Kidney glomerular epithelial cell (primary cell): ENCODE data around the gene MAPK8IP2.
"Not testable (repeated sequence)": the region's sequence is repeated elsewhere in the genome, so short reads cannot be mapped to it uniquely, and the experiment has no call there.

Experiments used
- DNase-seq: peaks from one replicate; lab custom pipeline; 2025; lab: John Stamatoyannopoulos, UW

MAPK8IP2 gene

DNA sequence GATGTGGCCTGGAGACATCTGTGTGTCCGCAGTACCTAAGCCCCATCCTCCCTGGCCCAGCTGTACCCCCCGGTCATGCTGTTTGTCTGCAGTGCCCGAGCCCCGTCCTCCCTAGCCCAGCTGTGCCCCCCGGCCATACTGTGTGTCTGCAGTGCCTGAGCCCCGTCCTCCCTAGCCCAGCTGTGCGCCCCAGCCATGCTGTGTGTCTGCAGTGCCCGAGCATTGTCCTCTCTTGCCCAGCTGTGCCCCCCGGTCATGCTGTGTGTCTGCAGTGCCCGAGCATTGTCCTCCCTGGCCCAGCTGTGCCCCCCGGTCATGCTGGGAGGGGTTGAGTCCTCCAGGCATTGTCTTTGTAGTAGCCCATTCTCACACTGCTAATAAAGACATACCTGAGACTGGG lies 35.0 kb downstream of the MAPK8IP2 start:
- no peak for DNase-seq

DNA sequence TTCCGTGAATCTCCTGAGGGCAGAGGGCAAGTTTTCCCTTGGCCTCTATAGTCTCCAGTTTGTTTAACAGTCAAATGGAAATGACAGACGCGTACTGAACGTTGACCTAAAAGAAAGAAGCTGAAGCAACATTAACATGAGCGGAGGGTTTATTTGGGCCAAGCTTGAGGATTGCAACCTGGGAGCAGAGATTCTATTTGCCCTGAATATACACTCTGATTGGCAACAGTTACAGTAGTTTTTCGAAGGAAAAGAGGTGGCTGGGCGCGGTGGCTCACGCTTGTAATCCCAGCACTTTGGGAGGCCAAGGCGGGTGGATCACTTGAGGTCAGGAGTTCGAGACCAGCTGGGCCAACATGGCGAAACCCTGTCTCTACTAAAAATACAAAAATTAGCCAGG lies 39.7 kb downstream of the MAPK8IP2 start:
- not testable (repeated sequence) for DNase-seq

DNA sequence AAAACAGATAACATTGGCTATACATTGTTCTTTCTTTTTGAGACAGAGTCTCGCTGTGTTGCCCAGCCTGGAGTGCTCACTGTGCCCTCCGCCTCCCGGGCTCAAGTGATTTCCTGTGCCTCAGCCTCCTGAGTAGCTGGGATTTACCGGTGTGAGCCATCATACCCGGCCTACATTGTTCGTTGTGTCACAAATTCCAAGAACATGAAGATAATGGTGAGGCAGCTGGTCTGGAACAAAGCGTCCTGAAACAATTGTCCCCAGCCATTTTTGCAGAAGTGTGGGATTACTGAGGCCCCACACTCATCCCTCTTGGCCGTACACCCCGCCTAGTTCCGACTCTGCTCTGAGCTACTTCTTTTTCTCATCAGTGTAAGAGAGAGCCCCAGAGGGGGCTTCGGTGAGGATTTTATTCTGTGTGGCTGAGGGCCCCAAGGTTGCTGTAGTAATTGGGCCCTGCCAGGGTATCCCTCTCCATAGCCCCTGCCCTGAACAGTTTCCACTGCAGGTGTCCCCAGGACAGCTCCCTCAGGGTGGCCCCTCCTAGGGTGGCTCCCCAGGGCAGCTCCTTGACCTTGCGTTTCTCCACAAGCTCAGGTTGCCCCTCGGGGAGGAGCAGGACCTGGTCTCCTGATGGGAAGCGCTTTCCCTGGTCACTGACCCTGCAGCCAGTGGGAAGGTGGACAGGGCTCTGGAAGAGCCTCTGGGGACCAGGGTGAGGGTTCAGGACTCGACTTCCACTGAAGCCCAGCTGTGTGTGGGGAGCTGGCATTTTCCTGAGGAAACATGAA lies 40.5 kb downstream of the MAPK8IP2 start:
- DNase-seq, result no peak

DNA sequence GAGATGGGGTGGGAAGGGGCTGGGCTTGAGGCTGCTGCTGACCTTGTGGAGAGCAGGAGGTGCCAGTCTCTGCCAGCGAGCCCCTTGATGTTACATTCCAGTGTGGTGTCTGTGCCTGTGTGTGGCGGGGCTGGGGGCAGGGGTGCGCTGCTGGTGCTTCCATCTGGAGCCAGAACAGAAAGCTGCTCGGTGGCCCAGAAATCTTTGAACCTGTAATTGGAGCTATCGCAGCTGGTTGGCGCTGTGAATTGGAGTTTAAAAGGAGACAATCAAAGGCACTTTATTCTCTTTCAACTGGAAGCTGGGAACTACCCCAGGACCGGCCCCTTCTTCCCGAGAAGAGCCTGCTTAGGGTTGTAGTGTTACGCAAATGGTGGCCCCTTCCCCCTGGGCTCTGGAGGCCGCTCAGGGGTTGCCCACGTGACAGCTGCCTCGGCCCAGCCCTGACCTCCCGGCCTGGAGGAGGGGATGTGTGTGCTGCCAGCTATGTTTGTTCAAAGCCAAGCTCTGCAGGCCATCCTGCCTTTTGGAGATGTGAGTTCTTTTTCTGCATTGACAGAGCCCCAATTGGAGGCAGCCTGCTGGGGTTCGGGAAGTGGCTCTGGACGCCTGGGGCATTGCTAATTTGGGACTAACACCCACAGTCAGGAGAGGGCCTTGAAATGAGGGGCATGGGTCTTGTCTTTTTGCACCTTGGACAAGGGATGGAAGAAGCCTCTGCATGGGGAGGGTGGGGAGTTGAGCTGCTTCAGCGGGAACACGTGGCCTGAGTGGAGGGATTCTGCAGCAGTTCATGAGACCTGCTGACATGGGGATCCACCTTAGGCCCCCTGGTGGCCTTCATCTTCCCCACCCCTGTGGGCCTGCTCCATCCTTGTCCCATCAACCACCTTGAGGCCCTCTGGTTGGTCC lies 41.4 kb downstream of the MAPK8IP2 start:
- no peak for DNase-seq

DNA sequence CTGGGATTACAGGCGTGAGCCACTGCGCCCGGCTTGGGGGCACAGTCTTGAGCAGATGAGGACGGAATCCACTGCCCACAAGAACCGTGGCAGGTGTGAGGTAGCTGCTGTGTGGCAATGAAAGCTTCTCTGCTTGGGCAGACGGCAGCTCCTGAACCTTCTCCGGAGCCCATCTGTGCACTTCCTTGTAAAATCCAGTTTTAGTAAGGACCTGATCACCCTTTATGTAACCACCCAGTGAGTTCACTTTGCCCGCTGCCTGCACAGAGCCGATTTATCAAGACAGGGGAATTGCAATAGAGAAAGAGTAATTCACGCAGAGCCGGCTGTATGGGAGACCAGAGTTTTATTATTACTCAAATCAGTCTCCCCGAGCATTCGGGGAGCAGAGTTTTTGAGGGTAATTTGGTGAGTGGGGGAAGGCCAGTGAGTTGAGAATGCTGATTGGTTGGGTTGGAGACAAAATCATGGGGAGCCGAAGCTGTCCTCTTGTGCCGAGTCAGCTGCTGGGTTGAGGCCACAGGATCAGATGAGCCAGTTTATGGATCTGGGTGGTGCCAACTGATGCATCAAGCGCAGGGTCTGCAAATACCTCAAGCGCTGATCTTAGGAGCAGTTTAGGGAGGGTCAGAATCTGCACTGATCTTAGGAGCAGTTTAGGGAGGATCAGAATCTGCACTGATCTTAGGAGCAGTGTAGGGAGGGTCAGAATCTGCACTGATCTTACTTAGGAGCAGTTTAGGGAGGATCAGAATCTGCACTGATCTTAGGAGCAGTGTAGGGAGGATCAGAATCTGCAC lies 42.6 kb downstream of the MAPK8IP2 start:
- DNase-seq, result not testable (repeated sequence)

DNA sequence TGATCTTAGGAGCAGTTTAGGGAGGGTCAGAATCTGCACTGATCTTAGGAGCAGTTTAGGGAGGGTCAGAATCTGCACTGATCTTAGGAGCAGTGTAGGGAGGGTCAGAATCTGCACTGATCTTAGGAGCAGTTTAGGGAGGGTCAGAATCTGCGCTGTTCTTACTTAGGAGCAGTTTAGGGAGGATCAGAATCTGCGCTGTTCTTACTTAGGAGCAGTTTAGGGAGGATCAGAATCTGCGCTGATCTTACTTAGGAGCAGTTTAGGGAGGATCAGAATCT lies 43.2 kb downstream of the MAPK8IP2 start:
- not testable (repeated sequence) for DNase-seq

DNA sequence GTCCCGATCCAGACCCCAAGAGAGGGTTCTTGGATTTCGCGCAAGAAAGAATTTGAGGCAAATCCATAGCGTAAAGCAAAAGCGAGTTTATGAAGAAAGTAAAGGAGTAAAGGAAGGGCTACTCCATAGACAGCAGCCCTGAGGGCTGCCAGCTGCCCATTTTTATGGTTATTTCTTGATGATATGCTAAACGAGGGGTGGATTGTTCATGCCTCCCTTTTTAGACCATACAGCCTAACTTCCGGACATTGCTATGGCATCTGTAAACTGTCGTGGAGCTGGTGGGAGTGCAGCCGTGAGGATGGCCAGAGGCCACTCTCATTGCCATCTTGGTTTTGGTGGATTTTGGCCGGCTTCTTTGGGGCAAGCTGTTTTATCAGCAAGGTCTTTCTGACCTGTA lies 52.7 kb downstream of the MAPK8IP2 start:
- no peak for DNase-seq

DNA sequence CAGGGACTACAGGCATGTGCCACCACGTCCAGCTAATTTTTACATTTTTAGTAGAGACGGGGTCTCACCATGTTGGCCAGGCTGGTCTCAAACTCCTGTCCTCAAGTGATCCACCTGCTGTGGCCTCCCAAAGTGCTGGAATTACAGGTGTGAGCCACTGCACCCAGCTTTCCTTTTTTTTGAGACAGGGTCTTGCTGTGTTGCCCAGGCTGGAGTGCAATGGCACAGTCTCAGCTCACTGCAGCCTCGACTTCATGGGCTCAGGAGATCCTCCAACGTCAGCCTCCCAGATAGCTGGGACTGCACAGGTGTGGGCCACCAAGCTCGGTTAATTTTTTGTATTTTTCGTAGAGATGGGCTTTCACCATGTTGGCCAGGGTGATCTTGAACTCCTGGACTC lies 54.1 kb downstream of the MAPK8IP2 start:
- not testable (repeated sequence) for DNase-seq

DNA sequence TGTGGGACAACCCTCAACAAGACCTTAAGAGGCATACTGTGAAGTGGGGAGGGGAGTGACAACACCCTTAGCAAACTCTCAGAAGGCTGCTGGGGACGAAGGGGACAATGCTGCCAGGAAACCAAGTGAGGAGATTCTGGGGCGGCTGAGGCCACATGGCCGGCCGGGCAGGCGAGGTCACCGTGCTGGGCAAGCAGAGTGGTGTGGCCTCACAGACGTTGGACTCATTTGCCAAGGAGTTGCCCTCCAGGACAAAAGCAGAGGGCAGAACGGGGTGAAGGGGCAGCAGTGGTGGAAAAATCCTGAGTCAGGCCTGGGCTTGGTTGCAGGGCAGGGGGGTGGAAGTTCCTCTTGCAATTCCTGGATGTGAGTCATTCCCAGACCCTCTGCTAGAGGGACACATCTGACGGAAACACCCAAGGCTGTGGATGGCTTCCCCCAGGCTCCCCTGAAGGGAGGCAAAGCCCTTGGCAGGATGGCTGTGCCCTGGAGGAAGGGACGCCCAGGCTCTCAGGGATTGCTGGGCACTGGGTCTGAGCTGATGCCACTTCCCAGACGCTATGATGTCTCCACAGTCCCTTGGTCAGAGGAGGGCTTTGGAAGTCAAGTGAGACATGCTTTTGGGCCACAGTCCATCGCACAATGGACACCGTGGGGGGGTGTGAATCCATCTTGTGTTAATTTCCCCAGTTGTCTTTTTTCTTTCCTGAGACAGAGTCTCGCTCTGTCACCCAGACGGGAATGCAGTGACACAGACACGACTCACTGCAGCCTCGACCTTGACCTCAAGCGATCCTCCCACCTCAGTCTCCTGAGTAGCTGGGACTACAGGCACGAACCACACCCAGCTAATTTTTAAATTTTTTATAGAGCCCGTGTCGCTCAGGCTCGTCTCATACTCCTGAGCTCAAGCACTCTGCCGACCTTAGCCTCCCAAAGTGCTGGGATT lies 55.8 kb downstream of the MAPK8IP2 start:
- peak; percentile 12 for DNase-seq

DNA sequence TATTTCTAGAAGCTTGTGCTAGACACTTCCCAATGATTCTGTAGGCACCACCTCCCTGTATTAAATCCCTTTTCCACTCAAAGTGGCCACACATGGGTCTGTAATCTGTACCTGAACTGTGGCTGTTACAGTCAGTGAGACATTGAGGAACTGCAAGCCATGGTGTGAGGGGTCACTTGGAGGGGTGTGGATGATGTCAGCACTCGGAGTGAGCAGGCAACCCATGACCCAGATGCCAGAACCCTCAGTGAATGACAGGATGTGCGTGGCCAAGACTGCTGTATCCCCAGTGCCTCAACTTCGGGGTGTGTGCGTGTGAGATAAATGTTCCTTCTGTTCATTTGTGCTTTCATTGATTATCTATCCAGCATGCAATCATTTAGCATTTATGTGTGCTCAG lies 57.3 kb downstream of the MAPK8IP2 start:
- no peak for DNase-seq

DNA sequence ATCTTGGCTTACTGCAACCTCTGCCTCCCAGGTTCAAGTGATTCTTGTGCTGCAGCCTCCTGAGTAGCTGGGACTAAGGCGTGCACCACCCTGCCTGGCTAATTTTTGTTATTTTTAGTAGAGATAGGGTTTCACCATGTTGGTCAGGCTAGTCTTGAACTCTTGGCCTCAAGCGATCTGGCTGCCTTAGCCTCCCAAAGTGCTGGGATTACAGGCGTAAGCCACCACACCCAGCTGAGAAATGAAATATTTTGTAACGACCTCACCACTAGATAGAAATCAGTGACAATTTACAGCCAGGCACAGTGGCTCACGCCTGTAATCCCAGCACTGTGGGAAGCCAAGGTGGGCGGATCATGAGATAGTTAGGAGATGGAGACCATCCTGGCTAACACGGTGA lies 59.1 kb downstream of the MAPK8IP2 start:
- DNase-seq, result not testable (repeated sequence)

DNA sequence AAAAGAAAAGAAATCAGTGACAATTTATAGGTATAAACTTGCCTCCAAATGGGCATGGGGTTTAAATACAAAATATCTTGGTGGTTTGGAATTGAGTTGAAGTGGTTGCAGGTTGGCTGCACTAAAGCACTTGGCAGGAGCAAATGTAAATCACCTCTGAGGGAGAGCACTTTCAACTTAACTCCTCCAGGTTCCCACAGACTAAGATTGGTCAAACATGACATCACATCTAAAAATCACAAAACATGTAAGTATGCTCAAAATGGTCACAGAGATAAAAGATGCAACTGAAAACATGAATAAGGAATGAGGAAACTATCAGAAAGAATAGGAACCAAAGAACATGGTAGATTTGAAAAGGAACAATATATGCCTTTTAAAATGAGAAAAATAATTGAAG lies 59.7 kb downstream of the MAPK8IP2 start:
- DNase-seq, result no peak
